HCT116 (cell line): ENCODE data around the gene CDA. TPM values are rescaled to one million over a fixed set of nuclear protein-coding genes. Genes with fewer than 3 reads are reported as not detected.
A peak's percentile ranks its signal among the peaks of the same experiment; 100 is the strongest.

ENCODE experiments used
- ATAC-seq: fragments of 200-7000 bp; cut with Tn5 transposase; 2 replicates; pipeline ENCODE4 v1.9.1; 2020; ENCODE audit warnings: mild to moderate bottlenecking, moderate library complexity
- BruUV-seq: library from RNA; stranded (reverse); fragments of 400-500 nt; replicated peaks from 2 replicates; lab custom pipeline; 2021; lab: Mats Ljungman, UMichigan
- CTCF ChIA-PET: fragments of 300-600 bp; sonication (Branson Sonifier 250); formaldehyde crosslinking; loops from one replicate; lab custom pipeline; 2021; ENCODE audit warnings: antibody characterized with exemption; lab: Charles Lee
- POLR2A ChIA-PET: fragments of 300-600, 350-600 bp; sonication (Branson Sonifier 250); formaldehyde crosslinking; loops from one replicate; lab custom pipeline; 2021; ENCODE audit warnings: antibody characterized with exemption; lab: Charles Lee
- RAD21 ChIA-PET, 2 experiments: fragments of 300-600 bp; sonication (Branson Sonifier 250); formaldehyde crosslinking; loops; one replicate each; lab custom pipeline; 2023; ENCODE audit warnings: low total read pairs in 2 of 2; ENCODE audit not compliant: uncharacterized antibody in 2 of 2, unreplicated experiment in 2 of 2, low non-redundant PET in 1 of 2; lab: Charles Lee
- DNase-seq: peaks from one replicate; pipeline ENCODE4 v3.0.0-alpha.2; 2010; ENCODE audit warnings: low read depth, low spot score
- H2AFZ ChIP-seq: fragments of 200-600 bp; shearing (Covaris generic), sonication (generic); 2 replicates; pipeline ENCODE4 v1.6.1; 2017; ENCODE audit warnings: low read depth, mixed run types, mixed read lengths, antibody characterized with exemption, low read length; ENCODE audit not compliant: poor library complexity, severe bottlenecking
- H3K27ac ChIP-seq: 2 replicates; pipeline ENCODE4 v1.5.1; 2012; ENCODE audit warnings: low read depth, low read length
- H3K27me3 ChIP-seq: fragments of 200-600 bp; sonication (generic); 2 replicates; pipeline ENCODE4 v1.6.1; 2016; ENCODE audit warnings: mixed run types, low read length, mixed read lengths; ENCODE audit not compliant: insufficient read depth
- H3K36me3 ChIP-seq, 2 experiments: fragments of 200-500 bp in 1 of 2; fragments of 200-600 bp in 1 of 2; sonication (Bioruptor generic) in 1 of 2; sonication (generic) in 1 of 2; 2 replicates each; pipeline versions ENCODE4 v1.5.1 to v1.6.1; 2014 to 2016; ENCODE audit warnings: low read length in 2 of 2, inconsistent platforms in 1 of 2, mixed read lengths in 1 of 2, mixed run types in 1 of 2; ENCODE audit not compliant: insufficient read depth in 2 of 2, control insufficient read depth in 1 of 2
- H3K4me1 ChIP-seq, 2 experiments: fragments of 200-600 bp in 1 of 2; sonication (generic) in 1 of 2; 2 replicates each; pipeline versions ENCODE4 v1.5.1 to v1.6.1; 2012 to 2017; ENCODE audit warnings: low read length in 2 of 2, inconsistent platforms in 1 of 2, mild to moderate bottlenecking in 1 of 2, mixed read lengths in 1 of 2, mixed run types in 1 of 2, moderate library complexity in 1 of 2; ENCODE audit not compliant: insufficient read depth in 2 of 2, control insufficient read depth in 1 of 2
- H3K4me2 ChIP-seq: fragments of 200-600 bp; sonication (generic); 2 replicates; pipeline ENCODE4 v1.6.1; 2017; ENCODE audit warnings: mixed run types, low read length, mixed read lengths
- H3K4me3 ChIP-seq, 2 experiments: fragments of 200-600 bp in 1 of 2; sonication (generic) in 1 of 2; replicated peaks in 1 of 2; 2 replicates each; pipeline ENCODE4 v1.5.1; 2011 to 2016; ENCODE audit warnings: low read length in 2 of 2, control low read depth in 1 of 2, low read depth in 1 of 2, mild to moderate bottlenecking in 1 of 2, mixed read lengths in 1 of 2, mixed run types in 1 of 2
- H3K79me2 ChIP-seq: fragments of 200-600 bp; sonication (generic); 2 replicates; pipeline ENCODE4 v1.6.1; 2017; ENCODE audit warnings: mild to moderate bottlenecking, mixed run types, low read length, moderate library complexity, mixed read lengths; ENCODE audit not compliant: insufficient read depth
- H3K9ac ChIP-seq: fragments of 200-600 bp; sonication (generic); 2 replicates; pipeline ENCODE4 v1.6.1; 2016; ENCODE audit warnings: low read length, mixed read lengths
- H3K9me2 ChIP-seq: fragments of 200-600 bp; sonication (generic), shearing (Covaris generic); 2 replicates; pipeline ENCODE4 v1.6.1; 2017; ENCODE audit warnings: mixed run types, mild to moderate bottlenecking, moderate library complexity; ENCODE audit not compliant: insufficient read depth
- H3K9me3 ChIP-seq, 2 experiments: fragments of 200-500 bp in 1 of 2; fragments of 200-600 bp in 1 of 2; sonication (Bioruptor generic) in 1 of 2; sonication (generic) in 1 of 2; 2 replicates each; pipeline ENCODE4 v1.6.1; 2014 to 2017; ENCODE audit warnings: low read length in 2 of 2, mixed read lengths in 2 of 2, inconsistent platforms in 1 of 2, low read depth in 1 of 2, mild to moderate bottlenecking in 1 of 2, mixed run types in 1 of 2, moderate library complexity in 1 of 2; ENCODE audit not compliant: control insufficient read depth in 1 of 2, insufficient read depth in 1 of 2
- H4K20me1 ChIP-seq: fragments of 200-600 bp; sonication (generic), shearing (Covaris generic); 2 replicates; pipeline ENCODE4 v1.6.1; 2017; ENCODE audit warnings: mixed run types, mild to moderate bottlenecking, moderate library complexity; ENCODE audit not compliant: insufficient read depth
- EGR1 ChIP-seq: IDR thresholded peaks from 2 replicates; pipeline ENCODE4 v1.6.1; 2012; ENCODE audit warnings: low read depth
- ELF1 ChIP-seq: IDR thresholded peaks from 2 replicates; pipeline ENCODE4 v1.6.1; 2012; ENCODE audit warnings: low read depth, borderline replicate concordance
- EZH2 ChIP-seq: fragments of 200-600 bp; sonication (generic); IDR thresholded peaks from 2 replicates; pipeline ENCODE4 v1.6.1; 2017; ENCODE audit warnings: antibody characterized with exemption, mixed run types
- EZH2phosphoT487 ChIP-seq: fragments of 200-600 bp; IDR thresholded peaks from 2 replicates; pipeline ENCODE4 v1.6.1; 2018; ENCODE audit warnings: antibody characterized with exemption, borderline replicate concordance
- SIN3A ChIP-seq: IDR thresholded peaks from 2 replicates; pipeline ENCODE4 v1.6.1; 2012; ENCODE audit warnings: low read depth
- YY1 ChIP-seq: IDR thresholded peaks from 2 replicates; pipeline ENCODE4 v1.6.1; 2011; ENCODE audit warnings: low read length, low read depth, moderate library complexity, mild to moderate bottlenecking; ENCODE audit not compliant: insufficient replicate concordance; ENCODE audit errors: extremely low read depth
- ZFX ChIP-seq: fragments of 450-650 bp; IDR thresholded peaks from 2 replicates; pipeline ENCODE4 v1.6.1; 2017
- ZNF274 ChIP-seq: fragments of 200-500 bp; sonication (Bioruptor generic); IDR thresholded peaks from 2 replicates; pipeline ENCODE4 v1.6.1; 2014; ENCODE audit warnings: mild to moderate bottlenecking, low read depth, low read length, inconsistent platforms
- intact Hi-C: fragments of 100-400 bp; cut with micrococcal nuclease; formaldehyde crosslinking; loops from 2 replicates; pipeline ENCODE4 v1.10.0; 2022
- total RNA-seq: library from RNA; stranded (reverse); gene quantifications from one replicate; pipeline ENCODE4 v1.2.1, GENCODE V29; 2021; ENCODE audit not compliant: unreplicated experiment
- TF ChIP-seq, protein P1 (sequence below), 3 experiments: fragments of 200-600 bp in 1 of 3; sonication (generic) in 1 of 3; IDR thresholded peaks in 2 of 3; conservative IDR thresholded peaks in 1 of 3; 2 replicates each; pipeline ENCODE4 v1.5.1; 2012 to 2017; ENCODE audit warnings: low read depth in 2 of 3, low read length in 2 of 3, antibody characterized with exemption in 1 of 3, borderline replicate concordance in 1 of 3, control low read depth in 1 of 3, mild to moderate bottlenecking in 1 of 3, mixed read lengths in 1 of 3, mixed run types in 1 of 3, moderate library complexity in 1 of 3; ENCODE audit not compliant: insufficient read depth in 1 of 3
- TF ChIP-seq, protein P2 (sequence below): IDR thresholded peaks from 2 replicates; pipeline ENCODE4 v1.6.1; 2012; ENCODE audit warnings: low read depth

CDA gene
- total RNA-seq, 1 experiment from 2014 or later, result 28.6 TPM

DNA sequence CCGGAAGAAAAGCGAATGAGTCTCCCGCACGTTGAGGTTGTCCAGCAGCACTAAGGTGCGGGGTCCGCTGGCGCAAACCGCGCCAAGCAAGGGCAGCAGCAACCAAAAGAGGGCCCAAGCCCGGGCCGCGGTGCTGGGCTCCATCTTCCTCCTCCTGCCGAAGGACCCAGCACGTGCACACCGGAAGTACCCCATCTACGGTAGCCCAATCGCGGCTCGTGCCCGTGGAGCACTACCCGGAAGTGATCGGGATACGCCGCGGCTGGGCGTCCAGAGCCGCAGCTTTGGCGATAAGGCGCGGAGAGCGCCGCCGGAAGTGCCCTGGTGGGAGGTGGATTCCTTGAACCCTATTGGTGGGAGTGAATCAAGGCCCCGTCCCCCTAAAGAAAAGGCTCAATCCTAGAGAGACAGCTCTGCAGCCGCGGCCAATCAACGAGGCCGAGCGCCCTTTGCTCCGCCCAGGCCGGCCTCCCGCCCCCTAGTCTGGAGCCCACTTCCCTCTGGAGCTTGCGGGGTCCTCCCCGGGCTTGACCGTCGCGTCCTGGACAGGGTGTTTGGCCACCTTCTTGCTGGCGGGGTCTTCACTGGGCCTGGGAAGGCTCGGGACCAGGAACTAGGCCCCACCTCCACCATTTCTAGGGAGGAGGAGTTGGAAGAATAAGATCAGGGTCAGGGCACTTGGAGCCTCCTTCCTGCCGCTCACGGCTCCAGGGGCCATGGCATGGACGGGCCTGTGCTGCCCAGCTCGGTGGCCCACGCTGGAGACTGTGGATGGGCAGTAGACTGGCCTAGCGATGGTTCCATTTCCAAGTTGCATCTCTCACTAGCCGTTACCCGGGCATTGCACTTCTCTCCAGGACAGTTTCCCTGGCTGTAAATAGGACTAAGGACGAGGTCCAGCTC lies 72.6 kb downstream of the CDA start, which contains the start of gene DDOST (continued):
- TF ChIP-seq, protein P1, sequence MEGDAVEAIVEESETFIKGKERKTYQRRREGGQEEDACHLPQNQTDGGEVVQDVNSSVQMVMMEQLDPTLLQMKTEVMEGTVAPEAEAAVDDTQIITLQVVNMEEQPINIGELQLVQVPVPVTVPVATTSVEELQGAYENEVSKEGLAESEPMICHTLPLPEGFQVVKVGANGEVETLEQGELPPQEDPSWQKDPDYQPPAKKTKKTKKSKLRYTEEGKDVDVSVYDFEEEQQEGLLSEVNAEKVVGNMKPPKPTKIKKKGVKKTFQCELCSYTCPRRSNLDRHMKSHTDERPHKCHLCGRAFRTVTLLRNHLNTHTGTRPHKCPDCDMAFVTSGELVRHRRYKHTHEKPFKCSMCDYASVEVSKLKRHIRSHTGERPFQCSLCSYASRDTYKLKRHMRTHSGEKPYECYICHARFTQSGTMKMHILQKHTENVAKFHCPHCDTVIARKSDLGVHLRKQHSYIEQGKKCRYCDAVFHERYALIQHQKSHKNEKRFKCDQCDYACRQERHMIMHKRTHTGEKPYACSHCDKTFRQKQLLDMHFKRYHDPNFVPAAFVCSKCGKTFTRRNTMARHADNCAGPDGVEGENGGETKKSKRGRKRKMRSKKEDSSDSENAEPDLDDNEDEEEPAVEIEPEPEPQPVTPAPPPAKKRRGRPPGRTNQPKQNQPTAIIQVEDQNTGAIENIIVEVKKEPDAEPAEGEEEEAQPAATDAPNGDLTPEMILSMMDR (IDR thresholded peaks at IDR 0.05 in 2 of 3, conservative IDR thresholded peaks at IDR 0.05 in 1 of 3; ENCODE audit: borderline replicate concordance in 1 of 3, insufficient read depth in 1 of 3, low read depth in 2 of 3, low read length in 2 of 3), result peak in 2 of 3 experiments; percentile 36 to 53; a peak in 4 of 6 replicates
- TF ChIP-seq EZH2phosphoT487, result no peak
- peak; percentile 57 for TF ChIP-seq SIN3A
- peak; percentile 83 for TF ChIP-seq YY1
- TF ChIP-seq ELF1, result peak; percentile 94; the same call in 1 of the 2 replicates
- TF ChIP-seq, all 23 proteins: peak for 12

DNA sequence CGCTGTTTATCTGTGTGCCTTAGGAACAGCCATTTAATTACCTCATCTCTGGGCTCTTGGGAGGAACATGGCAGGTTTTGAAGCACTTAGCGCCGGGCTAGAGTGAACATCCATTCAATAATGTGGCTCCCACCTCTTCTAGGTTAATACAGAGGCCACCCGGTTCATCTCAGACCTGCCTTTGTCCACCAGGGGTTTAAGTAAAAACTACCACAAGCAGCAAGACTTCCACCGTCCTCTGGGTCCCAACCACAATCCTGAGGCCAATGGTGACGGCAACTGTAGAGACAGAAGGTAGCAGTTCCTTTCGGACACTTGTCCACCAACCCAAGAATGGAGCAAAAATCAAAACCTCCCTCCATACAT lies 73.2 kb downstream of the CDA start:
- no peak for TF ChIP-seq SIN3A
- TF ChIP-seq ZFX, result no peak
- no peak for TF ChIP-seq YY1
- TF ChIP-seq ELF1, result no peak
- no peak for TF ChIP-seq EZH2
- TF ChIP-seq EGR1, result no peak
- TF ChIP-seq ZNF274, result no peak
- TF ChIP-seq, protein P2, sequence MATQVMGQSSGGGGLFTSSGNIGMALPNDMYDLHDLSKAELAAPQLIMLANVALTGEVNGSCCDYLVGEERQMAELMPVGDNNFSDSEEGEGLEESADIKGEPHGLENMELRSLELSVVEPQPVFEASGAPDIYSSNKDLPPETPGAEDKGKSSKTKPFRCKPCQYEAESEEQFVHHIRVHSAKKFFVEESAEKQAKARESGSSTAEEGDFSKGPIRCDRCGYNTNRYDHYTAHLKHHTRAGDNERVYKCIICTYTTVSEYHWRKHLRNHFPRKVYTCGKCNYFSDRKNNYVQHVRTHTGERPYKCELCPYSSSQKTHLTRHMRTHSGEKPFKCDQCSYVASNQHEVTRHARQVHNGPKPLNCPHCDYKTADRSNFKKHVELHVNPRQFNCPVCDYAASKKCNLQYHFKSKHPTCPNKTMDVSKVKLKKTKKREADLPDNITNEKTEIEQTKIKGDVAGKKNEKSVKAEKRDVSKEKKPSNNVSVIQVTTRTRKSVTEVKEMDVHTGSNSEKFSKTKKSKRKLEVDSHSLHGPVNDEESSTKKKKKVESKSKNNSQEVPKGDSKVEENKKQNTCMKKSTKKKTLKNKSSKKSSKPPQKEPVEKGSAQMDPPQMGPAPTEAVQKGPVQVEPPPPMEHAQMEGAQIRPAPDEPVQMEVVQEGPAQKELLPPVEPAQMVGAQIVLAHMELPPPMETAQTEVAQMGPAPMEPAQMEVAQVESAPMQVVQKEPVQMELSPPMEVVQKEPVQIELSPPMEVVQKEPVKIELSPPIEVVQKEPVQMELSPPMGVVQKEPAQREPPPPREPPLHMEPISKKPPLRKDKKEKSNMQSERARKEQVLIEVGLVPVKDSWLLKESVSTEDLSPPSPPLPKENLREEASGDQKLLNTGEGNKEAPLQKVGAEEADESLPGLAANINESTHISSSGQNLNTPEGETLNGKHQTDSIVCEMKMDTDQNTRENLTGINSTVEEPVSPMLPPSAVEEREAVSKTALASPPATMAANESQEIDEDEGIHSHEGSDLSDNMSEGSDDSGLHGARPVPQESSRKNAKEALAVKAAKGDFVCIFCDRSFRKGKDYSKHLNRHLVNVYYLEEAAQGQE, result no peak
- TF ChIP-seq EZH2phosphoT487, result no peak
- H3K36me3 ChIP-seq, result peaks cover 17% of the 10 kb centered on the region in 2 experiments
- H2AFZ ChIP-seq, result no peak overlapping the region
- RAD21 ChIA-PET, result interaction anchor here in 1 of 2 experiments (2.1 kb wide), 1 partner anchor 87 kb away, joined by 5 read pairs; no protein-coding TSS in a partner anchor
- peaks cover 12 to 21% of the 10 kb centered on the region in 2 experiments for H3K4me1 ChIP-seq
- CTCF ChIA-PET, result interaction anchor here (0.6 to 2.7 kb wide), 5 partner anchors 16 to 89 kb away, joined by 3 to 16 read pairs (median 4); partner anchors contain the start of gene PINK1
- no peaks in the 10 kb centered on the region for H3K9me2 ChIP-seq
- intact Hi-C loops, result no loop called here
- H3K4me3 ChIP-seq, result peak overlapping the region; percentile 90 to 100
- H3K4me2 ChIP-seq, result peak overlapping the region; percentile 82
- no peaks in the 10 kb centered on the region for H4K20me1 ChIP-seq
- H3K27me3 ChIP-seq, result no peaks in the 10 kb centered on the region
- peaks cover 42% of the 10 kb centered on the region for H3K79me2 ChIP-seq
- ATAC-seq (no peak), DNase-seq (no peak)
- BruUV-seq, result no TSS peak
- no peaks in the 10 kb centered on the region for H3K9me3 ChIP-seq
- POLR2A ChIA-PET, result interaction anchor here (1.0 kb wide), 2 partner anchors 139 to 167 kb away, joined by 3 to 4 read pairs; no protein-coding TSS in a partner anchor
- H3K27ac ChIP-seq, result peak overlapping the region; percentile 52
- H3K9ac ChIP-seq, result peak overlapping the region; percentile 81
